ENCODE data around the gene HDAC2.

The HDAC2 gene

DNA sequence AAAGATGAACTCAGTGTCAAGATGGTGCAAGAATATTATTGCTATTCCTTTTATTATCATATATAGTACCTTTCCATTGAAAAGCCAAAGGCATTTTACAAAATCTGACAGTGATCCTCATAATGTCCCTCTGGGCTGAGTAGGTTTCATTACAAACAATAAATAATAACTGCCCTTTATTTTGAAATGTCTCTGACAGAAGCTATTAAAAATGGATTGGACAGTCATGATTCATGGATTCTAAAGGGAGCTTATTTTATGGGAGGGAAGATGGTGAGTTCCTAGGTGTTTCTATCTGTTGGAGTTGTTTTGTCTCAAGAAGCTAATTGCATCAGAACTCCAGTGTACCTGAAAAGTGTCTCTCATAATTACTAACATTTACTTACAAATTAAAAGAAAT lies 30.4 kb upstream of the HDAC2 start:
- Histone ChIP-seq H2AFZ (ENCODE audit: low read depth, low read length) (no peak overlapping the region), H3K36me3 (ENCODE audit: insufficient read depth, low read length) (no peaks in the 10 kb centered on the region), H3K4me3 (ENCODE audit: low read depth in 1 of 2, low read length in 2 of 2) (no peak overlapping the region), H3K9ac (ENCODE audit: low read depth, low read length) (no peak overlapping the region), H3K27me3 (ENCODE audit: insufficient read depth, low read length, poor library complexity) (no peaks in the 10 kb centered on the region), H3K79me2 (ENCODE audit: insufficient read depth, low read length) (no peaks in the 10 kb centered on the region), H3K4me1 (ENCODE audit: insufficient read depth, low read length) (peaks cover 1% of the 10 kb centered on the region), H3K9me3 (ENCODE audit: insufficient read depth, low read length, severe bottlenecking) (no peaks in the 10 kb centered on the region), H3K27ac (ENCODE audit: low read length) (no peak overlapping the region), H4K20me1 (ENCODE audit: insufficient read depth, low read length) (no peaks in the 10 kb centered on the region), H3K4me2 (ENCODE audit: insufficient read depth, low read length) (no peak overlapping the region)
- no peak for DNase-seq
- no peak for TF ChIP-seq EZH2 (IDR thresholded peaks at IDR 0.05; ENCODE audit: borderline replicate concordance, low read depth, low read length, severe bottlenecking)
- TF ChIP-seq, protein P1, sequence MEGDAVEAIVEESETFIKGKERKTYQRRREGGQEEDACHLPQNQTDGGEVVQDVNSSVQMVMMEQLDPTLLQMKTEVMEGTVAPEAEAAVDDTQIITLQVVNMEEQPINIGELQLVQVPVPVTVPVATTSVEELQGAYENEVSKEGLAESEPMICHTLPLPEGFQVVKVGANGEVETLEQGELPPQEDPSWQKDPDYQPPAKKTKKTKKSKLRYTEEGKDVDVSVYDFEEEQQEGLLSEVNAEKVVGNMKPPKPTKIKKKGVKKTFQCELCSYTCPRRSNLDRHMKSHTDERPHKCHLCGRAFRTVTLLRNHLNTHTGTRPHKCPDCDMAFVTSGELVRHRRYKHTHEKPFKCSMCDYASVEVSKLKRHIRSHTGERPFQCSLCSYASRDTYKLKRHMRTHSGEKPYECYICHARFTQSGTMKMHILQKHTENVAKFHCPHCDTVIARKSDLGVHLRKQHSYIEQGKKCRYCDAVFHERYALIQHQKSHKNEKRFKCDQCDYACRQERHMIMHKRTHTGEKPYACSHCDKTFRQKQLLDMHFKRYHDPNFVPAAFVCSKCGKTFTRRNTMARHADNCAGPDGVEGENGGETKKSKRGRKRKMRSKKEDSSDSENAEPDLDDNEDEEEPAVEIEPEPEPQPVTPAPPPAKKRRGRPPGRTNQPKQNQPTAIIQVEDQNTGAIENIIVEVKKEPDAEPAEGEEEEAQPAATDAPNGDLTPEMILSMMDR (IDR thresholded peaks at IDR 0.05; ENCODE audit: borderline replicate concordance, extremely low read depth, low read length, poor library complexity, severe bottlenecking): no peak
- no peak for ATAC-seq (ENCODE audit: insufficient read depth, low read depth)

DNA sequence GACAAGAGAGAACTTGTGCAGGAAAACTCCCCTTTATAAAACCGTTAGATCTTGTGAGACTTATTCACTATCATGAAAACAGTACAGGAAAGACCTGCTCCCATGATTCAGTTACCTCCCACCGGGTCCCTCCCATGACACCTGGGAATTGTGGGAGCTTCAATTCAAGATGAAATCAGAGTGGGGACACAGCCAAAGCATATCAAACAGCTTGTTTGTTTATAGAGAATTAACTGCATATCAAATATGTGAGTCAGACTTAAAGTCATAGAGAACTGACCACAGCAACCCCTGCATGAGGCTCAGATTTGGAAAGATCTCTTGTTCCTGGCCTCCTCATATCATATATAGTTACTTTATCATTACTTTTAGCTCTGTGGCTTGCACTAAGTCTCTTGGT lies 29.1 kb upstream of the HDAC2 start:
- no peak for ATAC-seq (ENCODE audit: insufficient read depth, low read depth)
- TF ChIP-seq, protein P1 (IDR thresholded peaks at IDR 0.05; ENCODE audit: borderline replicate concordance, extremely low read depth, low read length, poor library complexity, severe bottlenecking): no peak
- TF ChIP-seq EZH2 (IDR thresholded peaks at IDR 0.05; ENCODE audit: borderline replicate concordance, low read depth, low read length, severe bottlenecking): no peak
- Histone ChIP-seq H3K79me2 (ENCODE audit: insufficient read depth, low read length) (no peaks in the 10 kb centered on the region), H3K4me1 (ENCODE audit: insufficient read depth, low read length) (peaks cover 14% of the 10 kb centered on the region), H3K4me2 (ENCODE audit: insufficient read depth, low read length) (no peak overlapping the region), H4K20me1 (ENCODE audit: insufficient read depth, low read length) (no peaks in the 10 kb centered on the region), H3K36me3 (ENCODE audit: insufficient read depth, low read length) (no peaks in the 10 kb centered on the region), H2AFZ (ENCODE audit: low read depth, low read length) (no peak overlapping the region), H3K9me3 (ENCODE audit: insufficient read depth, low read length, severe bottlenecking) (no peaks in the 10 kb centered on the region), H3K27ac (ENCODE audit: low read length) (no peak overlapping the region), H3K27me3 (ENCODE audit: insufficient read depth, low read length, poor library complexity) (no peaks in the 10 kb centered on the region), H3K4me3 (ENCODE audit: low read depth in 1 of 2, low read length in 2 of 2) (no peak overlapping the region), H3K9ac (ENCODE audit: low read depth, low read length) (no peak overlapping the region)
- DNase-seq: no peak

DNA sequence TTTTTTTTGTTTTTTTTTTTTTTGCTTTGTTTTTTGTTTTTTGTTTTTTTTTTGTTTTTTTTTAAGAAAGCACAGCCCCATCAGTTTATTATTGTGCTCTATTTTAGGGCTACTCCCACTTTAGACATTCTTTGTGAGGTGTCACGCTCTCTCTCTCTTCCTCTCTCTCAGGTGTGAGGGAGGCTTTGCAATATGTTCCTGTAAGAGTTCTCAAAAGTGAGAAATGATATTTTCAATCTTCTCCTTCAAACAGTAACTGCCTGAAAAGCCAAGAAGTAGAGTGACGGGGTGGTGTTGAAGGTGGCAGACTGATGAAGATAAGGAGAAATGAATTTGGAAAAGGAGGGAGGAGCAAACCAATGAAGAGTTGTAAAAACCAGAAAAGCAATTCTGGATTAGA lies 28.3 kb upstream of the HDAC2 start:
- ATAC-seq (ENCODE audit: insufficient read depth, low read depth) (no peak), DNase-seq (no peak)
- Histone ChIP-seq H3K4me1 (ENCODE audit: insufficient read depth, low read length) (peaks cover 21% of the 10 kb centered on the region), H3K79me2 (ENCODE audit: insufficient read depth, low read length) (no peaks in the 10 kb centered on the region), H3K9ac (ENCODE audit: low read depth, low read length) (no peak overlapping the region), H3K27me3 (ENCODE audit: insufficient read depth, low read length, poor library complexity) (no peaks in the 10 kb centered on the region), H3K9me3 (ENCODE audit: insufficient read depth, low read length, severe bottlenecking) (no peaks in the 10 kb centered on the region), H3K36me3 (ENCODE audit: insufficient read depth, low read length) (no peaks in the 10 kb centered on the region), H3K4me2 (ENCODE audit: insufficient read depth, low read length) (no peak overlapping the region), H4K20me1 (ENCODE audit: insufficient read depth, low read length) (no peaks in the 10 kb centered on the region), H3K27ac (ENCODE audit: low read length) (no peak overlapping the region), H2AFZ (ENCODE audit: low read depth, low read length) (no peak overlapping the region), H3K4me3 (ENCODE audit: low read depth in 1 of 2, low read length in 2 of 2) (no peak overlapping the region)
- TF ChIP-seq, protein P1 (IDR thresholded peaks at IDR 0.05; ENCODE audit: borderline replicate concordance, extremely low read depth, low read length, poor library complexity, severe bottlenecking): no peak
- TF ChIP-seq EZH2 (IDR thresholded peaks at IDR 0.05; ENCODE audit: borderline replicate concordance, low read depth, low read length, severe bottlenecking): no peak

DNA sequence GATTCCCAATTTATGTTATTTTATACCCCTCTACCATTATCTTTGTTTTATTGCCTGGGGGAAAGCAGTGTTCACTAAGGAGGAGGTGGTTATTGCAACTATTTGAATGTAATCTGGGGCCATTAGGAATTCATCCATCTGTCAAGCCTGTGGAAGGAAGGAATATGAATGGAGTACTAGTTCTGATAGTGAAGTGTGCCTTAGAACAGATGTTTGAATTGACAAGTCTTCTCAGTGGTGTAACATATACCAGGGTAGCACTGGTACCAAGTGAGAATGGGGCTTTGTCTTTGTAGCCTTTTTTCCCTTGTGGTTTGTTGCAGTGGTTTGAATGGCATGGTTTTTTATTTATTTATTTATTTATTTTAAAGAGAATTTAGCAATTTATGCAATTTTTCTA lies 27.9 kb upstream of the HDAC2 start:
- Histone ChIP-seq H4K20me1 (ENCODE audit: insufficient read depth, low read length) (no peaks in the 10 kb centered on the region), H3K27me3 (ENCODE audit: insufficient read depth, low read length, poor library complexity) (no peaks in the 10 kb centered on the region), H3K36me3 (ENCODE audit: insufficient read depth, low read length) (no peaks in the 10 kb centered on the region), H3K9me3 (ENCODE audit: insufficient read depth, low read length, severe bottlenecking) (no peaks in the 10 kb centered on the region), H2AFZ (ENCODE audit: low read depth, low read length) (no peak overlapping the region), H3K79me2 (ENCODE audit: insufficient read depth, low read length) (no peaks in the 10 kb centered on the region), H3K4me3 (ENCODE audit: low read depth in 1 of 2, low read length in 2 of 2) (no peak overlapping the region), H3K27ac (ENCODE audit: low read length) (no peak overlapping the region), H3K9ac (ENCODE audit: low read depth, low read length) (no peak overlapping the region), H3K4me1 (ENCODE audit: insufficient read depth, low read length) (peaks cover 21% of the 10 kb centered on the region), H3K4me2 (ENCODE audit: insufficient read depth, low read length) (no peak overlapping the region)
- no peak for ATAC-seq (ENCODE audit: insufficient read depth, low read depth)
- TF ChIP-seq, protein P1 (IDR thresholded peaks at IDR 0.05; ENCODE audit: borderline replicate concordance, extremely low read depth, low read length, poor library complexity, severe bottlenecking): no peak
- TF ChIP-seq EZH2 (IDR thresholded peaks at IDR 0.05; ENCODE audit: borderline replicate concordance, low read depth, low read length, severe bottlenecking): no peak
- DNase-seq: no peak

Data from DND-41 (cell line).